GM19463 (cell line): ENCODE data around the gene KLHL30.
"Not testable (repeated sequence)": the region's sequence is repeated elsewhere in the genome, so short reads cannot be mapped to it uniquely, and the experiment has no call there.

Experiments
- ATAC-seq: cut with Tn5 transposase; IDR thresholded peaks from one replicate; pipeline ENCODE4 v1.9.1; 2021; ENCODE audit warnings: mild to moderate bottlenecking, moderate library complexity; ENCODE audit not compliant: unreplicated experiment

The KLHL30 gene

GRCh38 chr2:238101891-238102841 is 36.3 kb upstream of the KLHL30 start:
- no peak for ATAC-seq

GRCh38 chr2:238102865-238103264 is 35.6 kb upstream of the KLHL30 start:
- ATAC-seq = no peak

GRCh38 chr2:238103465-238104225 is 34.8 kb upstream of the KLHL30 start:
- no peak for ATAC-seq

- no peak for ATAC-seq
Measured at GRCh38 chr2:238104226-238104690, 34.2 kb upstream of the KLHL30 start.

GRCh38 chr2:238104691-238105371 is 33.6 kb upstream of the KLHL30 start:
- no peak for ATAC-seq

GRCh38 chr2:238105506-238106338 is 32.7 kb upstream of the KLHL30 start:
- no peak for ATAC-seq

- ATAC-seq = no peak
Measured at GRCh38 chr2:238106339-238106697, 32.1 kb upstream of the KLHL30 start.

GRCh38 chr2:238106698-238107524 is 31.6 kb upstream of the KLHL30 start:
- peak; percentile 6 for ATAC-seq

GRCh38 chr2:238107525-238108422 is 30.7 kb upstream of the KLHL30 start:
- peak; percentile 81 for ATAC-seq

- ATAC-seq = peak; percentile 66
Measured at GRCh38 chr2:238108423-238109183, 29.9 kb upstream of the KLHL30 start.

- no peak for ATAC-seq
Measured at GRCh38 chr2:238113611-238114010, 24.9 kb upstream of the KLHL30 start.

GRCh38 chr2:238114331-238114841 is 24.1 kb upstream of the KLHL30 start:
- no peak for ATAC-seq

- no peak for ATAC-seq
Measured at GRCh38 chr2:238114851-238115660, 23.4 kb upstream of the KLHL30 start.

- not testable (repeated sequence) for ATAC-seq
Measured at GRCh38 chr2:238115709-238116108, 22.8 kb upstream of the KLHL30 start.

- no peak for ATAC-seq
Measured at GRCh38 chr2:238116298-238117198, 21.9 kb upstream of the KLHL30 start.
